ENCODE measurements around the gene ARHGEF6. TPM values are rescaled to one million over a fixed set of nuclear protein-coding genes. Genes with fewer than 3 reads are reported as not detected.

The ARHGEF6 gene
- total and polyA plus RNA-seq, 12 donors: 9.1 to 37.9 (median 25.0) TPM

- TF ChIP-seq POLR2A (IDR thresholded peaks at IDR 0.05) (no peak), CTCF (IDR thresholded peaks at IDR 0.05) (no peak)
- intact Hi-C loops (cut with DNase I): no loop called here
- peaks cover 0 to 19% of the 10 kb centered on the region in 2 donors for H3K36me3 ChIP-seq (replicated peaks in 1 of 2)
- H3K4me1 ChIP-seq (replicated peaks in 1 of 2): no peaks in the 10 kb centered on the region
- no peak overlapping the region for H3K27ac ChIP-seq
- 61 to 82% (median 72%) methylated on average over 4 to 5 of the region's 5 CpGs for WGBS, 4 donors
- no peak overlapping the region for H3K4me3 ChIP-seq
- DNase-seq: no peak
- no peaks in the 10 kb centered on the region for H3K9me3 ChIP-seq (replicated peaks in 1 of 3)
- no peaks in the 10 kb centered on the region for H3K27me3 ChIP-seq
Observed at GRCh38 chrX:136674270-136674985, 106.3 kb downstream of the ARHGEF6 start.

GRCh38 chrX:136671006-136671610 lies 109.6 kb downstream of the ARHGEF6 start:
- Histone ChIP-seq H3K4me1 (replicated peaks in 1 of 2) (no peaks in the 10 kb centered on the region), H3K36me3 (replicated peaks in 1 of 2) (peaks cover 0 to 30% of the 10 kb centered on the region in 2 donors)
- intact Hi-C loops (cut with DNase I): no loop called here

GRCh38 chrX:136667446-136668168 lies 113.1 kb downstream of the ARHGEF6 start:
- DNase-seq: no peak
- intact Hi-C loops (cut with DNase I): no loop called here
- peaks cover 0 to 3% (median 0%) of the 10 kb centered on the region in 3 donors for H3K9me3 ChIP-seq (replicated peaks in 1 of 3)

More at GRCh38 chrX:136671006-136671610, 109.6 kb downstream of the ARHGEF6 start:
- 72 to 98% (median 88%) methylated on average over 3 of the region's 3 CpGs for WGBS, 4 donors
- no peak overlapping the region for H3K4me3 ChIP-seq
- no peaks in the 10 kb centered on the region for H3K27me3 ChIP-seq
- DNase-seq: no peak
- no peaks in the 10 kb centered on the region for H3K9me3 ChIP-seq (replicated peaks in 1 of 3)
- no peak for TF ChIP-seq CTCF (IDR thresholded peaks at IDR 0.05)
- TF ChIP-seq POLR2A (IDR thresholded peaks at IDR 0.05): no peak
- H3K27ac ChIP-seq: no peak overlapping the region

More at GRCh38 chrX:136667446-136668168, 113.1 kb downstream of the ARHGEF6 start:
- no peak overlapping the region for H3K4me3 ChIP-seq
- WGBS, 4 donors: 83 to 95% (median 89%) methylated on average over 10 of the region's 10 CpGs
- H3K27ac ChIP-seq: no peak overlapping the region
- peaks cover 0 to 30% of the 10 kb centered on the region in 2 donors for H3K36me3 ChIP-seq (replicated peaks in 1 of 2)
- TF ChIP-seq POLR2A (IDR thresholded peaks at IDR 0.05): no peak
- no peak for TF ChIP-seq CTCF (IDR thresholded peaks at IDR 0.05)
- no peaks in the 10 kb centered on the region for H3K4me1 ChIP-seq (replicated peaks in 1 of 2)
- no peaks in the 10 kb centered on the region for H3K27me3 ChIP-seq

All from adrenal gland (tissue), 12 donors.